ENCODE results near the gene IGFBP6. TPM values are rescaled to one million over a fixed set of nuclear protein-coding genes. Genes with fewer than 3 reads are reported as not detected.
A peak's percentile ranks its signal among the peaks of the same experiment; 100 is the strongest.

IGFBP6 gene
- total RNA-seq, 3 donors from 2014 or later (not counting 1 experiment from before 2014, with no cell fraction given): 0.61 TPM; not detected in 2

DNA sequence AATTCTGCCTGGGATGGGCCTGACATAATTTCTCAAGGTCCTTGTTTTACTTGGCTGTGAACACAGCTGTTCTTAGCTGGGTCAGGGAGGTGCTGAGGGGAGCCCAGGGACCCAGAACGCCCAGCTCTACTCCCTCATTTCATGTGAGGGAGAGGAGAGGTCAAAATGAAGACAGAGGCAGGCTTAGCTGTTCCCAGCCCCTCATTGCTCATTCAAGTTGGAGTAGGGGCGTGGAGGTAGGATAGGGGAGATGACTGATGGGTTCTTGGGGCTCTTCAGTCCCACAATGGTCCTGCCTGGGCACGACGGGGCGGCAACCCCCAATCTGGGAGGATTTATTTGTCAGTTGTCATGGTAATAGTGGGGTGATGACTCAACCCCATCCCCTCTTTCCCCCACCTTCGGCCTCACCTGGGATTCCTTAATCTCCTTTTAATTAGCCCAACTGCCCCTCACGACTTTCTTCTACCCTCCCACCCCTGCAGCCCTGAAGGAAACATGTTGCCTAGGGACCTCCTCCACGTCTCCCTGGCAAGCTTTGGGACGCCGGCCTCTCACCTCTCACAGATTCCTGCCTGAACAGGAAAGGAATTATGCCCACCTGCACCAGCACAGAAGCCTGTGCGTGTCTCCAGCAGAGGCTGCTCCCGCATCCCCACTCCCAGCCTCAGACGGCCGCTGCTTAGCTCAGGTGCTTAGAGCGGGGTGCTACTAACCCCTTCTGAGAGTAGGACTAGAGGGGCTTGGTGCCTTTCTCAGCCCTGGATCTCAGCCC lies 28.5 kb upstream of the IGFBP6 start:
- intact Hi-C loops (cut with micrococcal nuclease): loop anchor here (10.0 kb wide), 1 partner anchor 276 kb away; no protein-coding TSS in a partner anchor
- ATAC-seq: no peak
- H3K4me3 ChIP-seq (ENCODE audit: low read length): no peak overlapping the region
- H3K4me3 Mint-ChIP-seq: no peak overlapping the region
- no peaks in the 10 kb centered on the region for H3K9me3 Mint-ChIP-seq
- H3K36me3 ChIP-seq (ENCODE audit: control insufficient read depth, insufficient read depth, low read length): peaks cover 65% of the 10 kb centered on the region
- H3K27ac ChIP-seq (ENCODE audit: low read length): no peak overlapping the region
- DNase-seq: no peak
- no peaks in the 10 kb centered on the region for H3K36me3 Mint-ChIP-seq
- peaks cover 7 to 30% of the 10 kb centered on the region in 2 donors for H3K4me1 Mint-ChIP-seq
- peak overlapping the region in 1 of 2 donors; percentile 18 for H3K27ac Mint-ChIP-seq
- TF ChIP-seq, protein P1, sequence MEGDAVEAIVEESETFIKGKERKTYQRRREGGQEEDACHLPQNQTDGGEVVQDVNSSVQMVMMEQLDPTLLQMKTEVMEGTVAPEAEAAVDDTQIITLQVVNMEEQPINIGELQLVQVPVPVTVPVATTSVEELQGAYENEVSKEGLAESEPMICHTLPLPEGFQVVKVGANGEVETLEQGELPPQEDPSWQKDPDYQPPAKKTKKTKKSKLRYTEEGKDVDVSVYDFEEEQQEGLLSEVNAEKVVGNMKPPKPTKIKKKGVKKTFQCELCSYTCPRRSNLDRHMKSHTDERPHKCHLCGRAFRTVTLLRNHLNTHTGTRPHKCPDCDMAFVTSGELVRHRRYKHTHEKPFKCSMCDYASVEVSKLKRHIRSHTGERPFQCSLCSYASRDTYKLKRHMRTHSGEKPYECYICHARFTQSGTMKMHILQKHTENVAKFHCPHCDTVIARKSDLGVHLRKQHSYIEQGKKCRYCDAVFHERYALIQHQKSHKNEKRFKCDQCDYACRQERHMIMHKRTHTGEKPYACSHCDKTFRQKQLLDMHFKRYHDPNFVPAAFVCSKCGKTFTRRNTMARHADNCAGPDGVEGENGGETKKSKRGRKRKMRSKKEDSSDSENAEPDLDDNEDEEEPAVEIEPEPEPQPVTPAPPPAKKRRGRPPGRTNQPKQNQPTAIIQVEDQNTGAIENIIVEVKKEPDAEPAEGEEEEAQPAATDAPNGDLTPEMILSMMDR (IDR thresholded peaks at IDR 0.05): no peak
- no peaks in the 10 kb centered on the region for H3K27me3 Mint-ChIP-seq (ENCODE audit: low read depth in 2 of 2)
- no peaks in the 10 kb centered on the region for H3K9me3 ChIP-seq (ENCODE audit: control insufficient read depth, insufficient read depth, low read length)
- no peaks in the 10 kb centered on the region for H3K27me3 ChIP-seq (ENCODE audit: control insufficient read depth, insufficient read depth, low read length)
- H3K4me1 ChIP-seq (ENCODE audit: control insufficient read depth, insufficient read depth, low read length): peaks cover 12% of the 10 kb centered on the region
- 95% methylated on average over 12 of the region's 15 CpGs for WGBS (ENCODE audit: insufficient coverage)

DNA sequence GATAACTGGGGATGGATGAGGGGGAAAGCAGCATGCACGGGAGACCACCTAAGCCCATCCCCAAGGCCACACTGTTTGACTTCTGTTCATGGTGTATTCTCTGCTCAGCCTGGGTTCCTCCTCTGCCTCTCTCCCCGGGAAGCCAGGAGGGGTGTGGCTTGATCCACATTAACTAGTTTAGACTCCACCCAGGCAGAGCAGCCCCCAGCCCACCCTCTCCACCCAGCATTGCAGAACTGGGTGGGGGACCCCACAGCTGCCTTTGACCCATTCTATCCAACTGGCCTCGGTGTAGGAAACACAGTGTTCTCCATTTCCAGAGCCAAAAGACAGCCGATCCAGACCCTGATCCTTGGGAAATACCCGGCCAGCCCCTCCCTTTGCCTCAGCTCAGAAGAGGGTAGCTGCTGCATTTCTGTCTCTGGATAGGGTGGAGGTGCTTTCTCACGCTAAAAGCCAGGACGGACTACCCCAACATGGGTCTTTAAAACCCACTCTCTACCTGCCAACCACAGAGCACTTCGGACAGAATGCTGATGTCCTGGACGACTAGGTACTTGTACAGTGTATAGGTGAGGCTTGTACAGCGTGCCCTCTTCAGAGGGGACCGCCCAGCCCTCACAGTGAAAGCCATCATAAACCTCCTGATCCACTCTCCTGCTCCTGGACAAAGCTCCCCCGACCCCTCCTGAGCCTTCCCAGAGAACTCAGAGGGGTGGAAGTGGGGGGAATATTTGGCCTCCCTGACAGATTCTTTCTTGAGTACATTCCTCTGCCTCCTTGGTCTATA lies 27.7 kb upstream of the IGFBP6 start:
- no peak overlapping the region for H3K4me3 Mint-ChIP-seq
- Histone ChIP-seq H3K4me1 (ENCODE audit: control insufficient read depth, insufficient read depth, low read length) (peaks cover 12% of the 10 kb centered on the region), H3K27ac (ENCODE audit: low read length) (no peak overlapping the region), H3K4me3 (ENCODE audit: low read length) (no peak overlapping the region), H3K36me3 (ENCODE audit: control insufficient read depth, insufficient read depth, low read length) (peaks cover 66% of the 10 kb centered on the region), H3K9me3 (ENCODE audit: control insufficient read depth, insufficient read depth, low read length) (no peaks in the 10 kb centered on the region), H3K27me3 (ENCODE audit: control insufficient read depth, insufficient read depth, low read length) (no peaks in the 10 kb centered on the region)
- H3K36me3 Mint-ChIP-seq: peaks cover 5% of the 10 kb centered on the region
- peaks cover 15 to 36% of the 10 kb centered on the region in 2 donors for H3K4me1 Mint-ChIP-seq
- no peaks in the 10 kb centered on the region for H3K9me3 Mint-ChIP-seq
- DNase-seq (no peak), ATAC-seq (no peak)
- TF ChIP-seq, protein P1 (IDR thresholded peaks at IDR 0.05): no peak
- intact Hi-C loops (cut with micrococcal nuclease): loop anchor here (10.0 kb wide), 1 partner anchor 275 kb away; no protein-coding TSS in a partner anchor
- 88% methylated on average over 8 of the region's 12 CpGs for whole genome bisulfite sequencing (ENCODE audit: insufficient coverage)
- H3K27ac Mint-ChIP-seq: no peak overlapping the region
- H3K27me3 Mint-ChIP-seq (ENCODE audit: low read depth in 2 of 2): no peaks in the 10 kb centered on the region

DNA sequence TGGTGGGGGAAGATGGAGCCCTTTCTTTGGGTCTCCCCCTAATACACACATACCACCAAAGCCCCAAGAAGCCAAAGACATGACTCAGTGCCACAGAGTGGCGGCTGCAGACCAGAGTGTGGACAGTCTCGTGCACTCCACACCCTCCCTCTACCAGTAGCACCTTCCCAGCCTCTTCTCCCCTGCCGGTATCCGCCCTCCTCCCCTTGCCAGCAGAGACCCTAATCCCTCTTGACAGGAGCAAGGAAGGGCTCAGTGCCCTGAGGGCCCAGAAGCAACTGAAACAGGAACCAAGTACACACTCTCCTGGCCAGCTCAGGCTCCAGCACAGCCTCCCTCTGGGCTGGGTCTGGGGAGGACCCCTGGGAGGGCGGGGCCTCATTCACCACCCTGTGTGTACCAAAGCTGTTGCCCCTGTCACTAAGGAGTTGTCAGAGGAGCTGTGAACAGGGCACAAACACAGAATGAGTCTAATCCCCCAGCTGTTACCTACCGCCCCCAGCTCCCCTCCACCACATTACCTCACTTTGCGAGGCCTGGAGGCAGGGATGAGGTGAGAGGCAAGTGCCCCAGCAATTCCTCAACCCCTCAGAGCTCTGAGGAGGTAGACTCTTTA lies 26.5 kb upstream of the IGFBP6 start:
- Mint-ChIP-seq H3K36me3 (peaks cover 7% of the 10 kb centered on the region), H3K27me3 (ENCODE audit: low read depth in 2 of 2) (no peaks in the 10 kb centered on the region), H3K4me1 (peaks cover 19 to 35% of the 10 kb centered on the region in 2 donors), H3K9me3 (no peaks in the 10 kb centered on the region), H3K27ac (peak overlapping the region in 1 of 2 donors; percentile 69), H3K4me3 (no peak overlapping the region)
- ATAC-seq (no peak), DNase-seq (no peak)
- Histone ChIP-seq H3K4me1 (ENCODE audit: control insufficient read depth, insufficient read depth, low read length) (peaks cover 12% of the 10 kb centered on the region), H3K27ac (ENCODE audit: low read length) (no peak overlapping the region), H3K4me3 (ENCODE audit: low read length) (no peak overlapping the region), H3K9me3 (ENCODE audit: control insufficient read depth, insufficient read depth, low read length) (no peaks in the 10 kb centered on the region), H3K27me3 (ENCODE audit: control insufficient read depth, insufficient read depth, low read length) (no peaks in the 10 kb centered on the region), H3K36me3 (ENCODE audit: control insufficient read depth, insufficient read depth, low read length) (peaks cover 65% of the 10 kb centered on the region)
- 95% methylated on average over 5 of the region's 7 CpGs for WGBS (ENCODE audit: insufficient coverage)
- TF ChIP-seq, protein P1 (IDR thresholded peaks at IDR 0.05): no peak
- intact Hi-C loops (cut with micrococcal nuclease): no loop called here
